ENCODE data around the gene MARK4.

MARK4 gene

GRCh38 chr19:45345506-45345860, 94.4 kb downstream of the MARK4 start:
- ChIA-PET POLR2A (no interaction called here), CTCF (no interaction called here)
- DNase-seq (ENCODE audit: extremely low spot score), result no peak
- no peak for TF ChIP-seq CTCF (IDR thresholded peaks at IDR 0.05; ENCODE audit: control extremely low read depth, extremely low read depth, low read depth, missing control alignments)

GRCh38 chr19:45346449-45346848, 95.4 kb downstream of the MARK4 start:
- POLR2A ChIA-PET, result no interaction called here
- CTCF ChIA-PET, result no interaction called here
- TF ChIP-seq CTCF (IDR thresholded peaks at IDR 0.05; ENCODE audit: control extremely low read depth, extremely low read depth, low read depth, missing control alignments), result no peak
- DNase-seq (ENCODE audit: extremely low spot score), result no peak

- CTCF ChIA-PET, result interaction anchor here (1.5 kb wide), 1 partner anchor 9 kb away, joined by 4 read pairs; no protein-coding TSS in a partner anchor
- DNase-seq (ENCODE audit: extremely low spot score), result no peak
- TF ChIP-seq CTCF (IDR thresholded peaks at IDR 0.05; ENCODE audit: control extremely low read depth, extremely low read depth, low read depth, missing control alignments), result no peak
- POLR2A ChIA-PET, result no interaction called here
Measured at GRCh38 chr19:45347570-45348366, 96.7 kb downstream of the MARK4 start.

- POLR2A ChIA-PET, result no interaction called here
- CTCF ChIA-PET, result interaction anchor here (1.5 kb wide), 1 partner anchor 10 kb away, joined by 4 read pairs; no protein-coding TSS in a partner anchor
Measured at GRCh38 chr19:45348367-45349125, 97.5 kb downstream of the MARK4 start.

GRCh38 chr19:45349126-45349415, 98.0 kb downstream of the MARK4 start:
- CTCF ChIA-PET, result no interaction called here
- POLR2A ChIA-PET, result no interaction called here
- DNase-seq (ENCODE audit: extremely low spot score), result no peak
- TF ChIP-seq CTCF (IDR thresholded peaks at IDR 0.05; ENCODE audit: control extremely low read depth, extremely low read depth, low read depth, missing control alignments), result no peak

More at GRCh38 chr19:45348367-45349125, 97.5 kb downstream of the MARK4 start:
- no peak for TF ChIP-seq CTCF (IDR thresholded peaks at IDR 0.05; ENCODE audit: control extremely low read depth, extremely low read depth, low read depth, missing control alignments)
- DNase-seq (ENCODE audit: extremely low spot score), result no peak

GRCh38 chr19:45349430-45349941, 98.4 kb downstream of the MARK4 start:
- ChIA-PET CTCF (interaction anchor here (1.0 to 1.4 kb wide), 2 partner anchors 10 to 15 kb away, joined by 3 read pairs; no protein-coding TSS in a partner anchor), POLR2A (no interaction called here)
- no peak for DNase-seq (ENCODE audit: extremely low spot score)
- TF ChIP-seq CTCF (IDR thresholded peaks at IDR 0.05; ENCODE audit: control extremely low read depth, extremely low read depth, low read depth, missing control alignments), result no peak

Measured in GM10248 (cell line).